Tibial nerve (tissue), 4 donors: Measurements from ENCODE around the gene SYN1.

Experiments
- CTCF ChIP-seq, 5 experiments: fragments of 200-600 bp in 3 of 5; fragments of 450-650 bp in 2 of 5; sonication (generic) in 3 of 5; IDR thresholded peaks; one replicate each; pipeline ENCODE4 v1.5.1; 2016 to 2019; ENCODE audit warnings: antibody characterized with exemption in 5 of 5, mild to moderate bottlenecking in 3 of 5, moderate library complexity in 2 of 5
- EP300 ChIP-seq, 2 donors: sonication (generic); formaldehyde crosslinking; IDR thresholded peaks; one replicate each; pipeline ENCODE4 v1.6.1; 2017; ENCODE audit warnings: antibody characterized with exemption in 2 of 2, mild to moderate bottlenecking in 1 of 2
- POLR2A ChIP-seq, 2 donors: fragments of 450-650 bp; IDR thresholded peaks; one replicate each; pipeline ENCODE4 v1.6.1; 2017; ENCODE audit warnings: antibody characterized with exemption in 2 of 2, mild to moderate bottlenecking in 2 of 2, moderate library complexity in 2 of 2

GRCh38 chrX:47645530-47645929 lies 25.9 kb upstream of the SYN1 start:
- no peak for TF ChIP-seq CTCF (IDR thresholded peaks at IDR 0.05)
- no peak for TF ChIP-seq POLR2A (IDR thresholded peaks at IDR 0.05)
- no peak for TF ChIP-seq EP300 (IDR thresholded peaks at IDR 0.05)
